ENCODE data around the gene NR0B1. TPM values are rescaled to one million over a fixed set of nuclear protein-coding genes. Genes with fewer than 3 reads are reported as not detected.
A peak's percentile ranks its signal among the peaks of the same experiment; 100 is the strongest.

NR0B1 gene, protein sequence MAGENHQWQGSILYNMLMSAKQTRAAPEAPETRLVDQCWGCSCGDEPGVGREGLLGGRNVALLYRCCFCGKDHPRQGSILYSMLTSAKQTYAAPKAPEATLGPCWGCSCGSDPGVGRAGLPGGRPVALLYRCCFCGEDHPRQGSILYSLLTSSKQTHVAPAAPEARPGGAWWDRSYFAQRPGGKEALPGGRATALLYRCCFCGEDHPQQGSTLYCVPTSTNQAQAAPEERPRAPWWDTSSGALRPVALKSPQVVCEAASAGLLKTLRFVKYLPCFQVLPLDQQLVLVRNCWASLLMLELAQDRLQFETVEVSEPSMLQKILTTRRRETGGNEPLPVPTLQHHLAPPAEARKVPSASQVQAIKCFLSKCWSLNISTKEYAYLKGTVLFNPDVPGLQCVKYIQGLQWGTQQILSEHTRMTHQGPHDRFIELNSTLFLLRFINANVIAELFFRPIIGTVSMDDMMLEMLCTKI
- not detected for total RNA-seq
- polyA plus RNA-seq: under 1 TPM in 1 of 2 donors, not detected in 1; 0.20 TPM
- long read RNA-seq, donor 1: 0 reads
- long read RNA-seq, donor 2: 0 reads

DNA sequence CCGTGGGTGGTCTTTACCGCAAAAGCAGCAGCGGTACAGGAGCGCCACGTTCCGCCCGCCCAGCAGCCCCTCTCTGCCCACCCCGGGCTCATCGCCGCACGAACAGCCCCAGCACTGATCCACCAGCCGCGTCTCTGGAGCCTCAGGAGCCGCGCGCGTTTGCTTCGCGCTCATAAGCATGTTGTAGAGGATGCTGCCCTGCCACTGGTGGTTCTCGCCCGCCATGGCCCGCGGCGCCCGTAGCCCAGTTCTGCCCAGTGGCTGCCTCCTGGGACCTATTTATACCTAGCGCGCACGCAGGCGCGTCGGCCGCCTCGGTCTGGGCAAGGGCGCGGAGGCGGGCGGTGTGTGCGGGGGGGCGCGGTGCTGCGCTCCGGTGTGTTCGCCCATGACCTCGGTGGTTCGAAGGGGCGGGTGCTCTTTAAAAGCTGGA lies at the start of gene NR0B1:
Gene NR0B1, minus strand, starts transcription at position 252 of the 433 bp plus-strand sequence. Its CDS starts 27 bp downstream, at position 225.
- H3K36me3 ChIP-seq (ENCODE audit: control insufficient read depth in 1 of 2, insufficient read depth in 2 of 2, low read length in 1 of 2): no peaks in the 10 kb centered on the region
- DNase-seq (peak; percentile 35 to 70), ATAC-seq (ENCODE audit: low FRiP score) (peak; percentile 61)
- no peaks in the 10 kb centered on the region for H3K4me1 ChIP-seq (ENCODE audit: control insufficient read depth in 1 of 2, insufficient read depth in 2 of 2, low read length in 2 of 2)
- no peak within 1 kb of the TSS for H3K27ac ChIP-seq (ENCODE audit: low read depth in 1 of 2, low read length in 2 of 2)
- H3K9me3 ChIP-seq (ENCODE audit: control insufficient read depth, low read length): no peaks in the 10 kb centered on the region
- H3K27me3 ChIP-seq (ENCODE audit: control insufficient read depth in 1 of 2, insufficient read depth in 2 of 2, low read length in 1 of 2): no peaks in the 10 kb centered on the region
- intact Hi-C loops (cut with DNase I): no loop called here
- H3K4me3 ChIP-seq (ENCODE audit: low read length in 2 of 2): peak within 1 kb of the TSS in 1 of 2 donors; percentile 11
- 1 to 22% methylated on average over 46 of the region's 46 CpGs for WGBS, 2 donors

GRCh38 chrX:30349946-30350345 lies 40.8 kb upstream of the NR0B1 start:
- H3K27me3 ChIP-seq (ENCODE audit: control insufficient read depth in 1 of 2, insufficient read depth in 2 of 2, low read length in 1 of 2): no peaks in the 10 kb centered on the region
- no peaks in the 10 kb centered on the region for H3K4me1 ChIP-seq (ENCODE audit: control insufficient read depth in 1 of 2, insufficient read depth in 2 of 2, low read length in 2 of 2)
- no peak overlapping the region for H3K4me3 ChIP-seq (ENCODE audit: low read length in 2 of 2)
- no peaks in the 10 kb centered on the region for H3K9me3 ChIP-seq (ENCODE audit: control insufficient read depth, low read length)
- H3K27ac ChIP-seq (ENCODE audit: low read depth in 1 of 2, low read length in 2 of 2): no peak overlapping the region
- H3K36me3 ChIP-seq (ENCODE audit: control insufficient read depth in 1 of 2, insufficient read depth in 2 of 2, low read length in 1 of 2): no peaks in the 10 kb centered on the region
- intact Hi-C loops (cut with DNase I): no loop called here
- ATAC-seq (ENCODE audit: low FRiP score) (no peak), DNase-seq (no peak)

- no peak for ATAC-seq (ENCODE audit: low FRiP score)
- no peaks in the 10 kb centered on the region for H3K4me1 ChIP-seq (ENCODE audit: control insufficient read depth in 1 of 2, insufficient read depth in 2 of 2, low read length in 2 of 2)
- no peaks in the 10 kb centered on the region for H3K36me3 ChIP-seq (ENCODE audit: control insufficient read depth in 1 of 2, insufficient read depth in 2 of 2, low read length in 1 of 2)
- H3K27me3 ChIP-seq (ENCODE audit: control insufficient read depth in 1 of 2, insufficient read depth in 2 of 2, low read length in 1 of 2): no peaks in the 10 kb centered on the region
- no peak overlapping the region for H3K27ac ChIP-seq (ENCODE audit: low read depth in 1 of 2, low read length in 2 of 2)
- WGBS, 2 donors: 36 to 46% methylated on average over 4 of the region's 4 CpGs
- no peak overlapping the region for H3K4me3 ChIP-seq (ENCODE audit: low read length in 2 of 2)
- no peaks in the 10 kb centered on the region for H3K9me3 ChIP-seq (ENCODE audit: control insufficient read depth, low read length)
- intact Hi-C loops (cut with DNase I): no loop called here
- DNase-seq: no peak
Measured at GRCh38 chrX:30343206-30343605, 34.0 kb upstream of the NR0B1 start.

DNA sequence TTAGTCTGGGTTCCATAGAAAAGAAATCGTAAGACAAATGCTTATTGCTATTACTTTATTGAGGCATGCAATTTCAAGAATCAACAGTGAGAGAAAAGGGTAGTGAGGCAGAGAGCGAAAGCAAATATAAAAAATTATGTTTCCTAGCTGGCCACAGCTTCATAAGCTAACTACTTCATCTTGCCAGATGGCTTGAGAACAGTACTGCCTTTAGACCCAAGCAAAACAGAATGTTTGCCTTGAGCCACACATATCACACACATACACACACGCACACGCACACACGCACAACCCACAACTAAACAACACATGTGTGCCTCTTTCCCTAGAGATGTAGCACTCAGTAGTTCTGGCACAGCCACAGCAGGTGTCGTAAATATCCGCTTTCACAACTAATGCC lies 31.6 kb upstream of the NR0B1 start:
- intact Hi-C loops (cut with DNase I): no loop called here
- no peak overlapping the region for H3K27ac ChIP-seq (ENCODE audit: low read depth in 1 of 2, low read length in 2 of 2)
- no peak for ATAC-seq (ENCODE audit: low FRiP score)
- H3K9me3 ChIP-seq (ENCODE audit: control insufficient read depth, low read length): no peaks in the 10 kb centered on the region
- no peaks in the 10 kb centered on the region for H3K4me1 ChIP-seq (ENCODE audit: control insufficient read depth in 1 of 2, insufficient read depth in 2 of 2, low read length in 2 of 2)
- 74 to 89% methylated on average over 7 of the region's 7 CpGs for WGBS, 2 donors
- H3K4me3 ChIP-seq (ENCODE audit: low read length in 2 of 2): no peak overlapping the region
- no peak for DNase-seq
- no peaks in the 10 kb centered on the region for H3K36me3 ChIP-seq (ENCODE audit: control insufficient read depth in 1 of 2, insufficient read depth in 2 of 2, low read length in 1 of 2)
- no peaks in the 10 kb centered on the region for H3K27me3 ChIP-seq (ENCODE audit: control insufficient read depth in 1 of 2, insufficient read depth in 2 of 2, low read length in 1 of 2)

GRCh38 chrX:30327762-30328161 lies 18.6 kb upstream of the NR0B1 start:
- intact Hi-C loops (cut with DNase I): no loop called here
- Histone ChIP-seq H3K27ac (ENCODE audit: low read depth in 1 of 2, low read length in 2 of 2) (no peak overlapping the region), H3K27me3 (ENCODE audit: control insufficient read depth in 1 of 2, insufficient read depth in 2 of 2, low read length in 1 of 2) (no peaks in the 10 kb centered on the region), H3K4me1 (ENCODE audit: control insufficient read depth in 1 of 2, insufficient read depth in 2 of 2, low read length in 2 of 2) (no peaks in the 10 kb centered on the region), H3K9me3 (ENCODE audit: control insufficient read depth, low read length) (no peaks in the 10 kb centered on the region), H3K4me3 (ENCODE audit: low read length in 2 of 2) (no peak overlapping the region), H3K36me3 (ENCODE audit: control insufficient read depth in 1 of 2, insufficient read depth in 2 of 2, low read length in 1 of 2) (no peaks in the 10 kb centered on the region)
- no peak for ATAC-seq (ENCODE audit: low FRiP score)
- 72 to 90% methylated on average over 4 of the region's 4 CpGs for WGBS, 2 donors
- DNase-seq: no peak

GRCh38 chrX:30317308-30317707 lies 8.1 kb upstream of the NR0B1 start:
- no peak overlapping the region for H3K4me3 ChIP-seq (ENCODE audit: low read length in 2 of 2)
- no peaks in the 10 kb centered on the region for H3K9me3 ChIP-seq (ENCODE audit: control insufficient read depth, low read length)
- no peaks in the 10 kb centered on the region for H3K36me3 ChIP-seq (ENCODE audit: control insufficient read depth in 1 of 2, insufficient read depth in 2 of 2, low read length in 1 of 2)
- no peaks in the 10 kb centered on the region for H3K4me1 ChIP-seq (ENCODE audit: control insufficient read depth in 1 of 2, insufficient read depth in 2 of 2, low read length in 2 of 2)
- H3K27me3 ChIP-seq (ENCODE audit: control insufficient read depth in 1 of 2, insufficient read depth in 2 of 2, low read length in 1 of 2): no peaks in the 10 kb centered on the region
- no peak for ATAC-seq (ENCODE audit: low FRiP score)
- no peak overlapping the region for H3K27ac ChIP-seq (ENCODE audit: low read depth in 1 of 2, low read length in 2 of 2)
- 96 to 100% methylated on average over 1 of the region's 1 CpG for WGBS, 2 donors
- intact Hi-C loops (cut with DNase I): no loop called here
- no peak for DNase-seq

DNA sequence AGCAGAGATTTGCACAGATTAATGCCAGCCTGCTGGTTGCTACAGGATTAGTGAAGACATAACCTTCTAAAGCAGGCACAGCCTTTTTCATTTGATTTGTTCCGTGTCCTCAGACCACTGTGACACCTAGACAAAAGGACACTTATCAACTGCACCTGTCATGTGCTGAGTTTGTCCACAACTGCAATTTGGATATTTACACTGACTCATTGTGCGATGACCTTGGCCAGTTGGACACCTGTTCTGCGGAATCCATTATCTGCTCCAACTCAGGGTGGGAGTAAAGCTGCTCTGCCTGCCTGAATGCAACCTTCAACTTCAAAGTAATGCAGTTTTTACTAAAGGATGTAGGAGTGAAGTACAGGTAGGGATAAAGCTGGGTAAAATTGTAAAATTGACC lies 4.1 kb upstream of the NR0B1 start:
- no peak for ATAC-seq (ENCODE audit: low FRiP score)
- no peak overlapping the region for H3K27ac ChIP-seq (ENCODE audit: low read depth in 1 of 2, low read length in 2 of 2)
- no peaks in the 10 kb centered on the region for H3K36me3 ChIP-seq (ENCODE audit: control insufficient read depth in 1 of 2, insufficient read depth in 2 of 2, low read length in 1 of 2)
- H3K27me3 ChIP-seq (ENCODE audit: control insufficient read depth in 1 of 2, insufficient read depth in 2 of 2, low read length in 1 of 2): no peaks in the 10 kb centered on the region
- no peak overlapping the region for H3K4me3 ChIP-seq (ENCODE audit: low read length in 2 of 2)
- intact Hi-C loops (cut with DNase I): no loop called here
- H3K9me3 ChIP-seq (ENCODE audit: control insufficient read depth, low read length): no peaks in the 10 kb centered on the region
- H3K4me1 ChIP-seq (ENCODE audit: control insufficient read depth in 1 of 2, insufficient read depth in 2 of 2, low read length in 2 of 2): no peaks in the 10 kb centered on the region
- WGBS, 2 donors: 82 to 93% methylated on average over 3 of the region's 3 CpGs
- no peak for DNase-seq

DNA sequence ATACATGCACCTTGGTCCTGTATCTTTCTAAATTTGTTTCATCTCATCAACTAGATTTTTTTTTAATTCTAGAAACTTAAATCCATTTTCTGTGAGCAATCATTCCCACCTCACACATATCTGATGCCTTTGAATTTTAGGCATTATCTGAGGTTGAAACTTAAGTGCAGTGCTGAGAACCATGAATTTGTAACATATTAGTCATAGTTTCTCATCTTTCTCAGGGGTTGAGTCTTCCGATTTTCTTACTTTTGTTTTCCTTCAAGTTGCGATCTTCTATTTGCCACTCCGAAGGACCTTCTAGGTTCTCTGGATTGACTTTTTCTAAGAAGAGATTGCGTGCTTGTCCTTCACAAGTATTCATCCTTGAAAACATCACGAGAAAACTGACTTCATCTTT lies 3.7 kb upstream of the NR0B1 start:
- DNase-seq: no peak
- intact Hi-C loops (cut with DNase I): no loop called here
- no peak for ATAC-seq (ENCODE audit: low FRiP score)
- H3K4me1 ChIP-seq (ENCODE audit: control insufficient read depth in 1 of 2, insufficient read depth in 2 of 2, low read length in 2 of 2): no peaks in the 10 kb centered on the region
- WGBS, 2 donors: 81 to 88% methylated on average over 5 of the region's 5 CpGs
- H3K27me3 ChIP-seq (ENCODE audit: control insufficient read depth in 1 of 2, insufficient read depth in 2 of 2, low read length in 1 of 2): no peaks in the 10 kb centered on the region
- no peaks in the 10 kb centered on the region for H3K36me3 ChIP-seq (ENCODE audit: control insufficient read depth in 1 of 2, insufficient read depth in 2 of 2, low read length in 1 of 2)
- H3K27ac ChIP-seq (ENCODE audit: low read depth in 1 of 2, low read length in 2 of 2): no peak overlapping the region
- H3K9me3 ChIP-seq (ENCODE audit: control insufficient read depth, low read length): no peaks in the 10 kb centered on the region
- H3K4me3 ChIP-seq (ENCODE audit: low read length in 2 of 2): no peak overlapping the region

All from aorta (tissue), 5 donors.